Measurements from ENCODE around the gene STARD7. TPM values are rescaled to one million over a fixed set of nuclear protein-coding genes. Genes with fewer than 3 reads are reported as not detected.

STARD7 gene
- total and polyA plus RNA-seq, 10 of the 15 experiments (the other 5 are each of a cell fraction or from before 2014, with no cell fraction given): 85.4 to 237 (median 153) TPM

- RAD21 ChIA-PET (ENCODE audit: unreplicated experiment): interaction anchor here (18.1 kb wide), 1 partner anchor 39 kb away, joined by 463 read pairs; no protein-coding TSS in a partner anchor
- BruUV-seq (replicated peaks): no TSS peak
- no peak overlapping the region for H3K27ac ChIP-seq (ENCODE audit: control insufficient read depth, insufficient read depth)
- no peak overlapping the region for H2AFZ ChIP-seq (ENCODE audit: control insufficient read depth, low read depth, low read length)
- no peaks in the 10 kb centered on the region for H3K9me3 ChIP-seq (replicated peaks; ENCODE audit: control insufficient read depth, insufficient read depth, low read length)
- no peak overlapping the region for H3K4me3 ChIP-seq
- H3K9ac ChIP-seq (ENCODE audit: control insufficient read depth, insufficient read depth, low read length): no peak overlapping the region
- no peaks in the 10 kb centered on the region; a peak in 1 of 4 replicates for H3K27me3 ChIP-seq (replicated peaks in 1 of 2; ENCODE audit: control insufficient read depth in 2 of 2, insufficient read depth in 2 of 2, low read length in 1 of 2)
- WGBS (ENCODE audit: insufficient coverage, insufficient replicate concordance, low lambda C conversion rate, missing lambda C conversion rate): 69% methylated on average over 8 of the region's 8 CpGs
- no peaks in the 10 kb centered on the region for H4K20me1 ChIP-seq (ENCODE audit: control insufficient read depth, insufficient read depth)
- H3K4me1 ChIP-seq (ENCODE audit: control insufficient read depth, insufficient read depth, low read length): peaks cover 11% of the 10 kb centered on the region
- no peak for FAIRE-seq
- CTCF ChIA-PET: interaction anchor here (0.6 to 14.4 kb wide), 6 partner anchors 13 to 73 kb away, joined by 3 to 535 read pairs (median 3); partner anchors contain the start of gene STARD7
- no peak overlapping the region for H3K4me2 ChIP-seq (ENCODE audit: control insufficient read depth, insufficient read depth)
- no peaks in the 10 kb centered on the region for H3K36me3 ChIP-seq (ENCODE audit: control insufficient read depth in 2 of 2, insufficient read depth in 2 of 2, low read length in 1 of 2)
- no peaks in the 10 kb centered on the region for H3K79me2 ChIP-seq (ENCODE audit: control insufficient read depth, insufficient read depth, low read length)
- ATAC-seq: no peak
- in situ Hi-C loops (cut with MboI) (no loop called here), intact Hi-C loops (cut with micrococcal nuclease; ENCODE audit: unreplicated experiment) (no loop called here)
- TF ChIP-seq MTA3 (IDR thresholded peaks at IDR 0.05; ENCODE audit: borderline replicate concordance, low read length) (no peak), IRF3 (IDR thresholded peaks at IDR 0.05) (no peak), CREB1 (IDR thresholded peaks at IDR 0.05; ENCODE audit: low read depth) (no peak), SP1 (IDR thresholded peaks at IDR 0.05; ENCODE audit: low read depth, low read length) (no peak), POLR2A (IDR thresholded peaks at IDR 0.05; ENCODE audit: low read depth, low read length) (peak; percentile 42; the same call in 1 of the 2 replicates), STAT1 (conservative IDR thresholded peaks at IDR 0.05) (no peak), SMC3 (IDR thresholded peaks at IDR 0.05; ENCODE audit: borderline replicate concordance, low read length) (no peak), POLR2AphosphoS5 (IDR thresholded peaks at IDR 0.05; ENCODE audit: low read length) (peak; percentile 73), ZBTB40 (IDR thresholded peaks at IDR 0.05; ENCODE audit: borderline replicate concordance) (no peak), RBBP5 (conservative IDR thresholded peaks at IDR 0.05) (no peak), ZBED1 (IDR thresholded peaks at IDR 0.05; ENCODE audit: borderline replicate concordance) (no peak)
- no peak for DNase-seq (ENCODE audit: low read depth, low spot score)
- SMC1A ChIA-PET (ENCODE audit: uncharacterized antibody, unreplicated experiment): interaction anchor here (0.8 to 14.4 kb wide), 4 partner anchors 22 to 371 kb away, joined by 3 to 338 read pairs (median 71); no protein-coding TSS in a partner anchor
- POLR2A ChIA-PET: interaction anchor here (3.9 kb wide), 1 partner anchor 39 kb away, joined by 31 read pairs; no protein-coding TSS in a partner anchor
These were observed 72.4 kb downstream of the STARD7 start for GRCh38 chr2:96136129-96136720.

Data from GM12878 (cell line).